CD14-positive monocyte (primary cell): ENCODE measurements around the gene MOB3A. TPM values are rescaled to one million over a fixed set of nuclear protein-coding genes. Genes with fewer than 3 reads are reported as not detected.

Experiments used
- DNase-seq, 3 donors: peaks; one replicate each; pipeline ENCODE4 v3.0.0-alpha.2; 2011 to 2022
- H2AFZ ChIP-seq: 2 replicates; pipeline ENCODE4 v1.6.0; 2012; ENCODE audit warnings: mild to moderate bottlenecking, low read depth, low read length, inconsistent platforms; ENCODE audit not compliant: insufficient read depth, poor library complexity, severe bottlenecking
- H3K27ac ChIP-seq, 2 donors: 1 replicate in 1 of 2; 2 replicates in 1 of 2; pipeline ENCODE4 v1.5.1; 2012 to 2013; ENCODE audit warnings: low read length in 2 of 2, control low read depth in 1 of 2, inconsistent platforms in 1 of 2, low read depth in 1 of 2, mild to moderate bottlenecking in 1 of 2
- H3K27me3 ChIP-seq, 2 donors: one replicate each; pipeline versions ENCODE4 v1.6.0 to v1.6.1; 2011 to 2013; ENCODE audit warnings: low read length in 2 of 2; ENCODE audit not compliant: control insufficient read depth in 2 of 2, insufficient read depth in 2 of 2
- H3K36me3 ChIP-seq, 2 donors: replicated peaks in 1 of 2; 1 replicate in 1 of 2; 2 replicates in 1 of 2; pipeline versions ENCODE4 v1.5.1 to v1.6.1; 2012 to 2013; ENCODE audit warnings: low read length in 2 of 2, control low read depth in 1 of 2, inconsistent platforms in 1 of 2, mild to moderate bottlenecking in 1 of 2; ENCODE audit not compliant: insufficient read depth in 2 of 2, control insufficient read depth in 1 of 2
- H3K4me1 ChIP-seq, 2 donors: 1 replicate in 1 of 2; 2 replicates in 1 of 2; pipeline versions ENCODE4 v1.5.1 to v1.6.1; 2012 to 2013; ENCODE audit warnings: low read length in 2 of 2, control low read depth in 1 of 2, inconsistent platforms in 1 of 2, mild to moderate bottlenecking in 1 of 2, moderate library complexity in 1 of 2; ENCODE audit not compliant: insufficient read depth in 2 of 2, control insufficient read depth in 1 of 2
- H3K4me2 ChIP-seq: replicated peaks from 2 replicates; pipeline ENCODE3; 2012; ENCODE audit warnings: low read length, moderate library complexity, mild to moderate bottlenecking; ENCODE audit not compliant: poor library complexity, severe bottlenecking; ENCODE audit errors: extremely low read depth
- H3K4me3 ChIP-seq, 3 experiments: fragments of 200-600 bp in 1 of 3; sonication (generic) in 1 of 3; replicated peaks in 1 of 3; 1 replicate in 2 of 3; 2 replicates in 1 of 3; pipeline ENCODE4 v1.5.1; 2011 to 2013; ENCODE audit warnings: low read length in 3 of 3, mild to moderate bottlenecking in 3 of 3, control low read depth in 2 of 3, low read depth in 2 of 3, inconsistent platforms in 1 of 3, moderate library complexity in 1 of 3
- H3K79me2 ChIP-seq: 2 replicates; pipeline ENCODE4 v1.6.0; 2012; ENCODE audit warnings: mild to moderate bottlenecking, control low read depth, inconsistent platforms, low read length, moderate library complexity; ENCODE audit not compliant: insufficient read depth
- H3K9ac ChIP-seq: 2 replicates; pipeline ENCODE4 v1.6.0; 2017; ENCODE audit warnings: low read length, mild to moderate bottlenecking; ENCODE audit not compliant: insufficient read depth, poor library complexity, severe bottlenecking
- H3K9me3 ChIP-seq, 2 donors: replicated peaks in 1 of 2; 1 replicate in 1 of 2; 2 replicates in 1 of 2; pipeline versions ENCODE4 v1.5.1 to v1.6.1; 2012 to 2013; ENCODE audit warnings: low read length in 2 of 2, control low read depth in 1 of 2; ENCODE audit not compliant: control insufficient read depth in 1 of 2, insufficient read depth in 1 of 2
- H4K20me1 ChIP-seq: 2 replicates; pipeline ENCODE4 v1.6.0; 2012; ENCODE audit warnings: mild to moderate bottlenecking, low read length, control low read depth, moderate library complexity; ENCODE audit not compliant: insufficient read depth
- H3K27ac Mint-ChIP-seq, 7 donors: one replicate each; pipeline ENCODE4 v1.8.0; 2020; ENCODE audit warnings: mild to moderate bottlenecking in 7 of 7, mixed read lengths in 7 of 7, moderate library complexity in 6 of 7, inconsistent platforms in 2 of 7
- H3K27me3 Mint-ChIP-seq, 3 donors: one replicate each; pipeline ENCODE4 v1.8.0; 2021 to 2022; ENCODE audit warnings: low read depth in 3 of 3, mild to moderate bottlenecking in 3 of 3, mixed read lengths in 3 of 3, moderate library complexity in 3 of 3, inconsistent platforms in 1 of 3
- H3K36me3 Mint-ChIP-seq, 2 donors: one replicate each; pipeline ENCODE4 v1.8.0; 2020; ENCODE audit warnings: mixed read lengths in 2 of 2, inconsistent platforms in 1 of 2, mild to moderate bottlenecking in 1 of 2
- H3K4me1 Mint-ChIP-seq: one replicate; pipeline ENCODE4 v1.8.0; 2020; ENCODE audit warnings: mild to moderate bottlenecking, mixed read lengths
- H3K4me3 Mint-ChIP-seq, 2 donors: one replicate each; pipeline ENCODE4 v1.8.0; 2020; ENCODE audit warnings: mild to moderate bottlenecking in 2 of 2, mixed read lengths in 2 of 2, moderate library complexity in 1 of 2
- H3K9me3 Mint-ChIP-seq, 7 donors: one replicate each; pipeline ENCODE4 v1.8.0; 2020 to 2022; ENCODE audit warnings: mixed read lengths in 7 of 7, mild to moderate bottlenecking in 6 of 7, moderate library complexity in 6 of 7, inconsistent platforms in 2 of 7
- WGBS: methylation state at CpG from one replicate; pipeline ENCODE4 v1.1.5; 2013; ENCODE audit warnings: missing lambda C conversion rate; ENCODE audit not compliant: insufficient coverage; 5-methylcytosine and 5-hydroxymethylcytosine counted together
- intact Hi-C, 2 donors: fragments of 100-400 bp; cut with micrococcal nuclease; formaldehyde crosslinking; loops; one replicate each; pipeline versions ENCODE4 v1.15.0 to v1.15.1; 2023
- polyA plus RNA-seq, 3 donors: library from polyadenylated mRNA; depleted of rRNA in 1 of 3; unstranded in 2 of 3; stranded (reverse) in 1 of 3; fragments of 300-500 nt in 2 of 3; fragments of >200 nt in 1 of 3; fragmentation: Illumina TruSeq in 2 of 3; gene quantifications; 1 replicate in 2 of 3; 2 replicates in 1 of 3; pipeline ENCODE4 v1.2.3, GENCODE V29; 2012 to 2021
- TF ChIP-seq, protein P1 (sequence below): fragments of 200-600 bp; IDR thresholded peaks from one replicate; pipeline ENCODE4 v1.8.0; 2022; ENCODE audit warnings: antibody characterized with exemption, mild to moderate bottlenecking

Gene MOB3A
- polyA plus RNA-seq, 3 donors = 60.5 to 179 (median 96.3) TPM

DNA sequence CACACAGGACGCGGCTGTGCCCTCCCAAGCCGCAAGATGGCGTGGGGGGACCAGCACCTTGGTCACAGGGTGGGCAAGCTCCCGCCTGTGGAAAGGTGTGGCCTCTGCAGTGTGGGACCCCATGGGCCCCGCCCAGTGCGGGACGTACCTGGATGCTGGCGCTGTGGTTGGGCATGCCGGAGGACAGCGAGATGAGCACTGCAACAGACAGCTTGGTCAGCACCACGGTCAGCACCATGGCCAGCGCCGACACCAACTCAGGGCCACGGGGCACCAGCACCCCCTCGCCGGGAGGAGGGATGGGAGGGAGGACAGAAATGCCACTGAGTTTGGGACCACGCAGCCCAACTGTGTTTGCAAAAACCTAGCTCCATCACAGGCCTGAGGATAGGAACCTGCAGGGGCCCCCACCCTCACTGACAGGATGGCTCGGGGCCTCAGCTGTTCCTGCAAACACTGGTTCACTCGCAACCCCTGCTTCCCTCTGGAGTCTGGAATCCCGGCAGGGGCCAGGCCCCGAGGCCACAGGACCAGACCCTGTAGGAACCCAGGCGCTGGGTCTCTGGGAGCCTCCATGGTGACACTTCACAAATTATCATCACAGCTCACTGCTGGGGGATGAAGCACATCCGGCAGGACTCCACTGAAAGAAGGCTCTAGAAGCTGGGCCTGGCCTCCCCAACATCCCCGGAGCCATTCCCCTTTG lies 27.7 kb upstream of the MOB3A start:
- no peak overlapping the region for H3K27ac Mint-ChIP-seq
- H3K4me1 ChIP-seq = no peaks in the 10 kb centered on the region

DNA sequence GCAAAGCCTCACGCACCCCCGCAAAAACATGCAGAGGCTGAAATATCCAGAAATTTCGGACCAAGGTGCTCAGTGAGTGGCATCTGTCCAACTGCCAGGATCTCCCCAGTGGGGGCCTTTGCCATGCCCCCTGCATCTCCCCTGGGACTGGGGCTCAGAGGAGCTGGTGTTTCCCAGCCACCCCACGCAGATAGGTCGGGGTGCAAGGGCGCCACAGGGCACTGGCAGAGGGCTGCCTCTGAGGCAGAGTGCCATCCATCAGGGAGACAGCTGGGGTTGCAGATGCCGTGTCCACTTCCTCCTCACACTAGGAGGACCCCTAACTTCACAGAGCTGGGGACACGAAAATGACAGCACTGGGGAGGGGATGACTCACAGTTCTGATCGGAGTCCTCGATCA lies 26.9 kb upstream of the MOB3A start:
- Histone ChIP-seq H3K36me3 (peaks cover 86 to 96% of the 10 kb centered on the region in 2 donors), H2AFZ (no peak overlapping the region), H3K27ac (no peak overlapping the region), H4K20me1 (peaks cover 90% of the 10 kb centered on the region), H3K4me3 (no peak overlapping the region), H3K4me2 (no peak overlapping the region), H3K4me1 (no peaks in the 10 kb centered on the region), H3K9ac (no peak overlapping the region), H3K9me3 (no peaks in the 10 kb centered on the region), H3K27me3 (no peaks in the 10 kb centered on the region), H3K79me2 (no peaks in the 10 kb centered on the region)
- Mint-ChIP-seq H3K36me3 (peaks cover 85 to 99% of the 10 kb centered on the region in 2 donors), H3K27ac (peak overlapping the region in 2 of 7 donors; percentile 10 to 41), H3K9me3 (no peaks in the 10 kb centered on the region), H3K27me3 (peaks cover 0 to 1% (median 0%) of the 10 kb centered on the region in 3 donors), H3K4me1 (no peaks in the 10 kb centered on the region), H3K4me3 (no peak overlapping the region)
- intact Hi-C loops = no loop called here
- DNase-seq = no peak
- WGBS = 97% methylated on average over 6 of the region's 10 CpGs
- TF ChIP-seq, protein P1, sequence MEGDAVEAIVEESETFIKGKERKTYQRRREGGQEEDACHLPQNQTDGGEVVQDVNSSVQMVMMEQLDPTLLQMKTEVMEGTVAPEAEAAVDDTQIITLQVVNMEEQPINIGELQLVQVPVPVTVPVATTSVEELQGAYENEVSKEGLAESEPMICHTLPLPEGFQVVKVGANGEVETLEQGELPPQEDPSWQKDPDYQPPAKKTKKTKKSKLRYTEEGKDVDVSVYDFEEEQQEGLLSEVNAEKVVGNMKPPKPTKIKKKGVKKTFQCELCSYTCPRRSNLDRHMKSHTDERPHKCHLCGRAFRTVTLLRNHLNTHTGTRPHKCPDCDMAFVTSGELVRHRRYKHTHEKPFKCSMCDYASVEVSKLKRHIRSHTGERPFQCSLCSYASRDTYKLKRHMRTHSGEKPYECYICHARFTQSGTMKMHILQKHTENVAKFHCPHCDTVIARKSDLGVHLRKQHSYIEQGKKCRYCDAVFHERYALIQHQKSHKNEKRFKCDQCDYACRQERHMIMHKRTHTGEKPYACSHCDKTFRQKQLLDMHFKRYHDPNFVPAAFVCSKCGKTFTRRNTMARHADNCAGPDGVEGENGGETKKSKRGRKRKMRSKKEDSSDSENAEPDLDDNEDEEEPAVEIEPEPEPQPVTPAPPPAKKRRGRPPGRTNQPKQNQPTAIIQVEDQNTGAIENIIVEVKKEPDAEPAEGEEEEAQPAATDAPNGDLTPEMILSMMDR = no peak

More for the DNA sequence above, 27.7 kb upstream of the MOB3A start:
- Histone ChIP-seq H3K4me2 (no peak overlapping the region), H4K20me1 (peaks cover 84% of the 10 kb centered on the region), H3K9ac (no peak overlapping the region), H3K4me3 (no peak overlapping the region), H3K79me2 (no peaks in the 10 kb centered on the region), H3K9me3 (no peaks in the 10 kb centered on the region), H3K27me3 (no peaks in the 10 kb centered on the region), H2AFZ (no peak overlapping the region), H3K27ac (no peak overlapping the region), H3K36me3 (peaks cover 80 to 90% of the 10 kb centered on the region in 2 donors)
- H3K9me3 Mint-ChIP-seq = no peaks in the 10 kb centered on the region
- WGBS = 93% methylated on average over 21 of the region's 25 CpGs
- H3K4me1 Mint-ChIP-seq = no peaks in the 10 kb centered on the region
- intact Hi-C loops = no loop called here
- no peak for DNase-seq
- peaks cover 0 to 1% (median 0%) of the 10 kb centered on the region in 3 donors for H3K27me3 Mint-ChIP-seq
- H3K36me3 Mint-ChIP-seq = peaks cover 78 to 91% of the 10 kb centered on the region in 2 donors
- H3K4me3 Mint-ChIP-seq = no peak overlapping the region
- TF ChIP-seq, protein P1 = no peak
